ENCODE measurements around the gene PBX2.
"Not testable (repeated sequence)": the region's sequence is repeated elsewhere in the genome, so short reads cannot be mapped to it uniquely, and the experiment has no call there.

The PBX2 gene

DNA sequence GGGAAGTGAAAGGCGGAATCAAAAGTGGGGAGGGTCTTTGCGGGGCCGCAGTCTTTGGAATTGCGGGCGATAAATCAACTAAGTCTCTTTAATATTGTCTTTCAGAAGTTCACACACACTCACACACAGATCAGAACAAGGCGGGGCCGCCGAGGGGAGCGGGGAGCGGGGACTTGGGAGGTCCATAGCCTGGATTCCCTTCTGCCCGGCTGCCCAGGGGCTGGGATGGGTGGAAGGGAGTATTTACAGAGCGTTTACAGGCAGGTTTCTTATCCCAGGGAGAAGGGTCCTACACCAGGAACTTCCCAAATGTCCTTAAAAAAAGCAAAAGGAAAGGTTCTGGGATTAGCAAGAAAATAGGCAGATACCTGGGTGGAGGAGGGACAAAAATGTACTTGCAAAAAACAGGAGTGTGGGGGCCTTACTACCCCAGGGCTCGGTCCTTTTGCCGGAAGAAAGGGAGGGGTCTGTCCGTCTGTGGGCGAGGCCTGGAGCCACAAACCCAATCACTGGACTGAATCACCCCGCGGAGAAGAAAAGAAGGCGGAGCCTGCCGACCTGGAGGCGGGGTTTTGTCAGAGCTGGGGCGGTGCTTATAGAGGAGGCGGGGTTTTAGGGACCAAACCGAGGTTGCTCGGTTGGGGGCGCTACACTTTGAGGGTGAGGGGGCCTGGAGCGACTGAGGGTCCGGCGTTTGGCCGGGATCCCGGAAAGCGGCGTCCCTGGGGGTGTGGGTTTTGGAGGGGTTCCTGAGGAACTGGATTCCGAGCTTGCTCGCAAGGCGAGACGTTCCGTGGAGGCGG, 41.5 kb downstream of the PBX2 start:
- Mint-ChIP-seq H3K27me3 (peaks cover 32% of the 10 kb centered on the region), H3K9me3 (no peaks in the 10 kb centered on the region), H3K4me1 (peaks cover 9% of the 10 kb centered on the region), H3K27ac (no peak overlapping the region), H3K36me3 (no peaks in the 10 kb centered on the region), H3K4me3 (peak overlapping the region; percentile 46)
- ATAC-seq (ENCODE audit: low read depth): peak; percentile 53
- peak in 1 of 2 donors; percentile 38 for DNase-seq (ENCODE audit: low spot score in 2 of 2)

DNA sequence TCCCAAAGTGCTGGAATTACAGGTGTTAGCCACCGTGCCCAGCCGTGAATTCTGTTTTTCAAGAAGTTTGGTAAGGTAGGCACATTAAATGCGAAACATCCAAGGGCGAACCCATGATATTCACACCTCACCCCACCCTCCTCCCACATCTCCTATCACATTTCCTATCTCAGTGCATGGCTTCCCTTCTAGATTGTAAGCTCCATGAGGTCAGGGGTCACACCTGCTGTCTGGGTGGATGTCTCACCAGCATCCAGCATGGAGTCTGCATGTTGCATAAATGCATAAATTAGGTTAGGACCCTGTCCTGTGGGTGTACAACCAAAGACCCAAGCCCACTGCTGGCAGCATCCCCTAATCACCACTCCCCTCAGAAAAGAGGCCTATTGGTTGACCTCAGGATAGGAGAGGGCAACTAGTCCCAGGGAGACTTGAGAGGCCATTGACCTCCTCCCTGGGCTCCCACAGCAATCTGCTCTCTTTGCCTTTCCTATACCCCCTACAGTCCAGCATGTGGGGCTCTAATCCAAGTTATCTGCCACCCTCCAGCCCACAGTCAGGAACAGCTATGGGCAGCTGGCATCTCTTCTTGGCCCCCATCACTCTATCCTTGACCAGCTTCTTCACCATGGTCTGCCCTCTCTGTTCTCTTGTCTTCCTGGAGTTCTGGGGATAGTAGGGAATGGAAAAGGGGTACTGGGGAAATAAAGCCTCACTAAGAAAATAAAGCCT, 42.4 kb downstream of the PBX2 start:
- Mint-ChIP-seq H3K27ac (no peak overlapping the region), H3K4me3 (no peak overlapping the region), H3K4me1 (peaks cover 3% of the 10 kb centered on the region), H3K36me3 (no peaks in the 10 kb centered on the region), H3K27me3 (peaks cover 32% of the 10 kb centered on the region), H3K9me3 (no peaks in the 10 kb centered on the region)
- ATAC-seq (ENCODE audit: low read depth) (peak; percentile 28), DNase-seq (ENCODE audit: low spot score in 2 of 2) (no peak)

DNA sequence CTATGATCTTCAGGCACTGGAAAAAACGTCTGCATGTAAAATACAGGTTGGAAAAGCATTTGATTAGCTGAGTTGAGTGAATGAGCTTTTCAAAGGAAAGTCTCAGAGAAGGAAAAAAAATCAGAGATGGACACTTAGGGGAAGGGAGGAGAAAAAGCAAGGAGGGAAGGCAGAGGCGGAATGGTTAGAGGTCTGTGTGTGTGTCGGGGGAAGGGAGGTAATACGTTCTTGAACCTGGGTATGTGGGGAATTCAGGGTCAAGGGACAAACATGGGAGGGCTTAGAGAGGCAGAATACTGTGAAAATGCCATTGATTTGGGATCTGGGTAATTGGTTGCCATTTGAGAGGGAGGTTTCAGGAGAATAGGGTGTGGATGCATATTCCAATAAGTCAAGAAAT, 43.3 kb downstream of the PBX2 start:
- H3K4me1 Mint-ChIP-seq: peaks cover 3% of the 10 kb centered on the region
- ATAC-seq (ENCODE audit: low read depth) (no peak), DNase-seq (ENCODE audit: low spot score in 2 of 2) (no peak)
- H3K9me3 Mint-ChIP-seq: no peaks in the 10 kb centered on the region
- H3K27me3 Mint-ChIP-seq: peaks cover 35% of the 10 kb centered on the region
- H3K4me3 Mint-ChIP-seq: no peak overlapping the region
- H3K36me3 Mint-ChIP-seq: no peaks in the 10 kb centered on the region
- H3K27ac Mint-ChIP-seq: no peak overlapping the region

DNA sequence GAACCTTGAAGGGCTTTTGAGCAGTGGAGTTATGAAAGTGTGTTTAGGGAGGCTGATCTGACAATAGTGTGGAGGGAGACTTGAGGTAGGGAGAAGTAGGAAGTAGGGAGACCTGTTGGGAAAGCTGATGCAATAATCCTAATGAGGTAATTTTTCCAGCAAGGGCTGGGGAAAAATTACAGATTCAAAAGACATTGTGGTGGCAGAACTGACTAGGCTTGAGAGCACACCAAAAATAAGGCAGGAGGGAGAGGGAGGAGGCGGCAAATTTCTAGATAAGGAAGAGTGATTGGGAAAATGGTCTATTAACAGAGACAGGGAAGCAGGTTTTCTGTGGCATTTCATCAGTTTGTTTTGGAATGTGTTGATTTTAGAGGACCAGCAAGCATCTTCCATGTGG, 43.7 kb downstream of the PBX2 start:
- ATAC-seq (ENCODE audit: low read depth) (no peak), DNase-seq (ENCODE audit: low spot score in 2 of 2) (no peak)
- Mint-ChIP-seq H3K27ac (no peak overlapping the region), H3K36me3 (no peaks in the 10 kb centered on the region), H3K9me3 (no peaks in the 10 kb centered on the region), H3K27me3 (peaks cover 36% of the 10 kb centered on the region), H3K4me1 (peaks cover 3% of the 10 kb centered on the region), H3K4me3 (no peak overlapping the region)

DNA sequence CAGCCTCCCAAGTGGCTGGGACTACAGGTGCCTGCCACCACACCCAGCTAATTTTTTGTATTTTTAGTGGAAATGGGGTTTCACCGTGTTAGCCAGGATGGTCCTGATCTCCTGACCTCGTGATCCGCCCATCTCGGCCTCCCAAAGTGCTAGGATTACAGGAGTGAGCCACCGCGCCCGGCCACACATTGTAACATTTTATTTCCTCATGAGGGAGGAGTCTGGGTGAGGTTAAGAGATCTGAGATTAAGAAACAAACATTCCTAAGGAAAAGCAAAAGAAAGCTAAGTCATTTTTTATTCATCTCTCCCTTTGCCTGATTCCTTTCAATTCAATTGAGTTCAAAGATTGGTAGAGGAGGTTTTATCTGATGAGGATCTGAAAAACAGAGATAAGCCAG, 45.8 kb downstream of the PBX2 start:
- H3K9me3 Mint-ChIP-seq; ATAC-seq (ENCODE audit: low read depth): not testable (repeated sequence)

DNA sequence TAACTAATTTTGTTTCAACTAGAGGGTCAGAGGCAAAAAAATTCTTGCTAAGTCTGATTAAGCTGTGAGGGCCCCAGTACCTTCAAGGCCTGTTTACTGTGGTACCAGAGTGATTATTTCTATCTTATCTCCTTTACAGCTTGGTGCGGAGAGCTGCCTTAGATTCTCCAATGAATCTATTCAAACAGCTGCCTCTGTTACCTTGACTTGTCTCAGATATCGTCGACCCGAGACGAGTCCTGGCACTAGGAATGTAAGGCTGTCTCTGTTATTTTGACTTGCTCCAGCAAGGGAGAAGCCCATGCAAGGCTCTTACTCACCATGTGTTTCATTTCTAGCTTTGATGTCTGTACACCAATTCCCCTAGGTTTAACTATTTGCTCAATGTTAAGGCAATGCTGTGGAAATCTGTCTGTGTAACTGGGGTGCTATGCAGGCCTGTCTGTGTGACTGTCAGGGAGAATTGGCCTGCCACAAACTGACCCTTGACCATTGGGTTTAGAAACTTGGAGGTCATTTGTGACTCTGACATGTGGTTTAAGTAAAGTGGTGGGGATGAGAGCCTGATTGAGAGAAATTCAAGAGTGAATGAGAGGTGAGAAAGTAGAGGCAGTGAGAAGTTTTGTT, 49.5 kb downstream of the PBX2 start:
- Mint-ChIP-seq H3K27me3 (peaks cover 11% of the 10 kb centered on the region), H3K27ac (no peak overlapping the region), H3K9me3 (no peaks in the 10 kb centered on the region), H3K4me1 (no peaks in the 10 kb centered on the region), H3K4me3 (no peak overlapping the region), H3K36me3 (no peaks in the 10 kb centered on the region)
- ATAC-seq (ENCODE audit: low read depth) (no peak), DNase-seq (ENCODE audit: low spot score in 2 of 2) (no peak)

More for the DNA sequence above, 45.8 kb downstream of the PBX2 start:
- not testable (repeated sequence) for H3K36me3 Mint-ChIP-seq; DNase-seq (ENCODE audit: low spot score in 2 of 2); H3K4me1 Mint-ChIP-seq; H3K27ac Mint-ChIP-seq; H3K4me3 Mint-ChIP-seq
- peaks cover 26% of the 10 kb centered on the region for H3K27me3 Mint-ChIP-seq

DNA sequence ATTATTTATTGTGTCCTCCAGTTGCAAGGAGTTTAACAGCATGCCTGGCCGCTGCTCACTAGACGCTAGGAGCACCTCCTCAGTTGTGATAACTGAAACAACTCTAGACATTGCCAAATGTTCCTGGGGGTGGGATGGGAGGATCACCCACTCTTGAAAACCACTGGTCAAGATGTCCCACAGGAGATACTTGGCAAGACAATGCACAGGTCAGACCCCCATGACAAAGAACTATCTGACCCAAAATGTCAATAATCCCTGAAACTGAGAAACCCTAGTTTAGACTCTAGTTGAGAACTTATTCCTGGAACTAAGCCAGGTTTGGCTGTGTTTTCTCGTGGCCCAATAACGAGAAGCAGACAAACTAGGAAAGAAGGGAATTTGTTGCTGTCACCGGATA, 50.4 kb downstream of the PBX2 start:
- H3K27ac Mint-ChIP-seq: no peak overlapping the region
- no peaks in the 10 kb centered on the region for H3K36me3 Mint-ChIP-seq
- ATAC-seq (ENCODE audit: low read depth) (no peak), DNase-seq (ENCODE audit: low spot score in 2 of 2) (no peak)
- no peak overlapping the region for H3K4me3 Mint-ChIP-seq
- H3K4me1 Mint-ChIP-seq: no peaks in the 10 kb centered on the region
- H3K27me3 Mint-ChIP-seq: peaks cover 13% of the 10 kb centered on the region
- H3K9me3 Mint-ChIP-seq: no peaks in the 10 kb centered on the region

DNA sequence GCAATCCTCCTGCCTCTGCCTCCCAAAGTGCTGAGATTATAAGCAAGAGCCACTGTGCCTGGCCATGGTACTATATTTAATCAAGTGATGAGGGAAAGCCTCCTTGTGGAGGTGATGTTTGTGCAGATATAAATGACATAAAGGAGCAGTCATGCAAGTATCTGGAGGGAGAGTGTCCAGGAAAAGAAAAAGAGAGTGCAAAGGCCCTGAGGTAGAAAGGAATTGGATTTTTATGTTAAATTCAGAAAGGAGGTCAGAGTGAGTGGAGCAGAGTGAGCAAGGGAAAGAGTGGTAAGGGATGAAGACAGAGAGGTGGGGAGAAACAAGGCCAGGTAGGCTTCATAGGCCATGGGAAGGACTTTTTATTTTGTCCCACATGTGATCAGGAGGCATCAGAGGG, 52.5 kb downstream of the PBX2 start:
- peaks cover 13% of the 10 kb centered on the region for H3K27me3 Mint-ChIP-seq
- no peak overlapping the region for H3K4me3 Mint-ChIP-seq
- no peak for ATAC-seq (ENCODE audit: low read depth)
- H3K36me3 Mint-ChIP-seq: no peaks in the 10 kb centered on the region
- no peaks in the 10 kb centered on the region for H3K4me1 Mint-ChIP-seq
- H3K9me3 Mint-ChIP-seq: no peaks in the 10 kb centered on the region
- DNase-seq (ENCODE audit: low spot score in 2 of 2): no peak
- no peak overlapping the region for H3K27ac Mint-ChIP-seq

Measured in memory B cell (primary cell).